ENCODE data around the gene SYTL1.
A peak's percentile ranks its signal among the peaks of the same experiment; 100 is the strongest.

SYTL1 gene

GRCh38 chr1:27318596-27318995 is 23.2 kb upstream of the SYTL1 start:
- Histone ChIP-seq H3K4me1 (ENCODE audit: control insufficient read depth, insufficient read depth, low read length) (peaks cover 20% of the 10 kb centered on the region), H3K27me3 (ENCODE audit: control insufficient read depth in 1 of 2, insufficient read depth in 2 of 2, low read length in 2 of 2) (peaks cover 4 to 8% of the 10 kb centered on the region in 2 donors), H3K9ac (ENCODE audit: low read length in 2 of 2) (peak overlapping the region; percentile 13 to 22), H3K27ac (ENCODE audit: low read length) (no peak overlapping the region), H3K9me3 (ENCODE audit: control insufficient read depth in 2 of 2, low read length in 2 of 2) (no peaks in the 10 kb centered on the region), H3K36me3 (ENCODE audit: control insufficient read depth in 2 of 2, insufficient read depth in 2 of 2, low read length in 2 of 2) (no peaks in the 10 kb centered on the region), H3K4me3 (ENCODE audit: low read length in 2 of 2) (no peak overlapping the region)

- Histone ChIP-seq H3K9me3 (ENCODE audit: control insufficient read depth in 2 of 2, low read length in 2 of 2) (no peaks in the 10 kb centered on the region), H3K36me3 (ENCODE audit: control insufficient read depth in 2 of 2, insufficient read depth in 2 of 2, low read length in 2 of 2) (peaks cover 15 to 20% of the 10 kb centered on the region in 2 donors)
Observed at GRCh38 chr1:27321813-27322568, 19.8 kb upstream of the SYTL1 start, which contains the start of gene TMEM222. Gene TMEM222 (plus strand): TSS chr1:27322163. CDS start chr1:27322198, 35 bp downstream.

GRCh38 chr1:27322569-27323240 is 19.1 kb upstream of the SYTL1 start:
- Histone ChIP-seq H3K27ac (ENCODE audit: low read length) (peak overlapping the region; percentile 88), H3K9ac (ENCODE audit: low read length in 2 of 2) (peak overlapping the region; percentile 78 to 98), H3K36me3 (ENCODE audit: control insufficient read depth in 2 of 2, insufficient read depth in 2 of 2, low read length in 2 of 2) (peaks cover 16 to 21% of the 10 kb centered on the region in 2 donors), H3K9me3 (ENCODE audit: control insufficient read depth in 2 of 2, low read length in 2 of 2) (no peaks in the 10 kb centered on the region), H3K27me3 (ENCODE audit: control insufficient read depth in 1 of 2, insufficient read depth in 2 of 2, low read length in 2 of 2) (peaks cover 4 to 8% of the 10 kb centered on the region in 2 donors), H3K4me3 (ENCODE audit: low read length in 2 of 2) (peak overlapping the region; percentile 77 to 99), H3K4me1 (ENCODE audit: control insufficient read depth, insufficient read depth, low read length) (peaks cover 27% of the 10 kb centered on the region)

More at GRCh38 chr1:27321813-27322568, 19.8 kb upstream of the SYTL1 start, which contains the start of gene TMEM222:
- H3K4me1 ChIP-seq (ENCODE audit: control insufficient read depth, insufficient read depth, low read length): peaks cover 27% of the 10 kb centered on the region
- peak within 1 kb of the TSS; percentile 77 to 99 for H3K4me3 ChIP-seq (ENCODE audit: low read length in 2 of 2)
- H3K27me3 ChIP-seq (ENCODE audit: control insufficient read depth in 1 of 2, insufficient read depth in 2 of 2, low read length in 2 of 2): peaks cover 4 to 8% of the 10 kb centered on the region in 2 donors
- H3K9ac ChIP-seq (ENCODE audit: low read length in 2 of 2): peak within 1 kb of the TSS; percentile 78 to 98
- peak within 1 kb of the TSS; percentile 88 for H3K27ac ChIP-seq (ENCODE audit: low read length)

GRCh38 chr1:27325286-27325685 is 16.5 kb upstream of the SYTL1 start:
- peaks cover 0 to 2% of the 10 kb centered on the region in 2 donors for H3K27me3 ChIP-seq (ENCODE audit: control insufficient read depth in 1 of 2, insufficient read depth in 2 of 2, low read length in 2 of 2)
- no peak overlapping the region for H3K4me3 ChIP-seq (ENCODE audit: low read length in 2 of 2)
- peaks cover 19 to 31% of the 10 kb centered on the region in 2 donors for H3K36me3 ChIP-seq (ENCODE audit: control insufficient read depth in 2 of 2, insufficient read depth in 2 of 2, low read length in 2 of 2)
- H3K9ac ChIP-seq (ENCODE audit: low read length in 2 of 2): no peak overlapping the region
- no peaks in the 10 kb centered on the region for H3K9me3 ChIP-seq (ENCODE audit: control insufficient read depth in 2 of 2, low read length in 2 of 2)
- H3K27ac ChIP-seq (ENCODE audit: low read length): no peak overlapping the region
- H3K4me1 ChIP-seq (ENCODE audit: control insufficient read depth, insufficient read depth, low read length): peaks cover 29% of the 10 kb centered on the region

- Histone ChIP-seq H3K9me3 (ENCODE audit: control insufficient read depth in 2 of 2, low read length in 2 of 2) (no peaks in the 10 kb centered on the region), H3K9ac (ENCODE audit: low read length in 2 of 2) (no peak overlapping the region), H3K4me1 (ENCODE audit: control insufficient read depth, insufficient read depth, low read length) (peaks cover 15% of the 10 kb centered on the region), H3K4me3 (ENCODE audit: low read length in 2 of 2) (no peak overlapping the region), H3K27ac (ENCODE audit: low read length) (no peak overlapping the region), H3K27me3 (ENCODE audit: control insufficient read depth in 1 of 2, insufficient read depth in 2 of 2, low read length in 2 of 2) (no peaks in the 10 kb centered on the region), H3K36me3 (ENCODE audit: control insufficient read depth in 2 of 2, insufficient read depth in 2 of 2, low read length in 2 of 2) (peaks cover 31 to 44% of the 10 kb centered on the region in 2 donors)
Observed at GRCh38 chr1:27327964-27328363, 13.9 kb upstream of the SYTL1 start.

- H3K4me1 ChIP-seq (ENCODE audit: control insufficient read depth, insufficient read depth, low read length): peaks cover 7% of the 10 kb centered on the region
- H3K27ac ChIP-seq (ENCODE audit: low read length): no peak overlapping the region
- no peaks in the 10 kb centered on the region for H3K27me3 ChIP-seq (ENCODE audit: control insufficient read depth in 1 of 2, insufficient read depth in 2 of 2, low read length in 2 of 2)
- H3K4me3 ChIP-seq (ENCODE audit: low read length in 2 of 2): no peak overlapping the region
- no peaks in the 10 kb centered on the region for H3K9me3 ChIP-seq (ENCODE audit: control insufficient read depth in 2 of 2, low read length in 2 of 2)
- no peak overlapping the region for H3K9ac ChIP-seq (ENCODE audit: low read length in 2 of 2)
- H3K36me3 ChIP-seq (ENCODE audit: control insufficient read depth in 2 of 2, insufficient read depth in 2 of 2, low read length in 2 of 2): peaks cover 45 to 57% of the 10 kb centered on the region in 2 donors
Observed at GRCh38 chr1:27330786-27331185, 11.0 kb upstream of the SYTL1 start.

- Histone ChIP-seq H3K4me1 (ENCODE audit: control insufficient read depth, insufficient read depth, low read length) (peaks cover 4% of the 10 kb centered on the region), H3K9me3 (ENCODE audit: control insufficient read depth in 2 of 2, low read length in 2 of 2) (no peaks in the 10 kb centered on the region), H3K27me3 (ENCODE audit: control insufficient read depth in 1 of 2, insufficient read depth in 2 of 2, low read length in 2 of 2) (no peaks in the 10 kb centered on the region), H3K36me3 (ENCODE audit: control insufficient read depth in 2 of 2, insufficient read depth in 2 of 2, low read length in 2 of 2) (peaks cover 48 to 61% of the 10 kb centered on the region in 2 donors), H3K4me3 (ENCODE audit: low read length in 2 of 2) (no peak overlapping the region), H3K9ac (ENCODE audit: low read length in 2 of 2) (no peak overlapping the region), H3K27ac (ENCODE audit: low read length) (no peak overlapping the region)
Observed at GRCh38 chr1:27331426-27331825, 10.4 kb upstream of the SYTL1 start.

GRCh38 chr1:27331922-27332321 is 9.9 kb upstream of the SYTL1 start:
- H3K27me3 ChIP-seq (ENCODE audit: control insufficient read depth in 1 of 2, insufficient read depth in 2 of 2, low read length in 2 of 2): no peaks in the 10 kb centered on the region

GRCh38 chr1:27332536-27333281 is 9.1 kb upstream of the SYTL1 start:
- no peaks in the 10 kb centered on the region for H3K9me3 ChIP-seq (ENCODE audit: control insufficient read depth in 2 of 2, low read length in 2 of 2)
- H3K9ac ChIP-seq (ENCODE audit: low read length in 2 of 2): peak overlapping the region in 1 of 2 donors; percentile 21
- H3K4me3 ChIP-seq (ENCODE audit: low read length in 2 of 2): no peak overlapping the region
- H3K27me3 ChIP-seq (ENCODE audit: control insufficient read depth in 1 of 2, insufficient read depth in 2 of 2, low read length in 2 of 2): no peaks in the 10 kb centered on the region
- peaks cover 2% of the 10 kb centered on the region for H3K4me1 ChIP-seq (ENCODE audit: control insufficient read depth, insufficient read depth, low read length)
- H3K27ac ChIP-seq (ENCODE audit: low read length): no peak overlapping the region
- H3K36me3 ChIP-seq (ENCODE audit: control insufficient read depth in 2 of 2, insufficient read depth in 2 of 2, low read length in 2 of 2): peaks cover 49 to 58% of the 10 kb centered on the region in 2 donors

More at GRCh38 chr1:27331922-27332321, 9.9 kb upstream of the SYTL1 start:
- H3K4me1 ChIP-seq (ENCODE audit: control insufficient read depth, insufficient read depth, low read length): peaks cover 2% of the 10 kb centered on the region
- peaks cover 50 to 61% of the 10 kb centered on the region in 2 donors for H3K36me3 ChIP-seq (ENCODE audit: control insufficient read depth in 2 of 2, insufficient read depth in 2 of 2, low read length in 2 of 2)
- H3K27ac ChIP-seq (ENCODE audit: low read length): no peak overlapping the region
- H3K4me3 ChIP-seq (ENCODE audit: low read length in 2 of 2): no peak overlapping the region
- H3K9ac ChIP-seq (ENCODE audit: low read length in 2 of 2): no peak overlapping the region
- no peaks in the 10 kb centered on the region for H3K9me3 ChIP-seq (ENCODE audit: control insufficient read depth in 2 of 2, low read length in 2 of 2)

- Histone ChIP-seq H3K27ac (ENCODE audit: low read length) (no peak overlapping the region), H3K9me3 (ENCODE audit: control insufficient read depth in 2 of 2, low read length in 2 of 2) (no peaks in the 10 kb centered on the region), H3K9ac (ENCODE audit: low read length in 2 of 2) (no peak overlapping the region), H3K27me3 (ENCODE audit: control insufficient read depth in 1 of 2, insufficient read depth in 2 of 2, low read length in 2 of 2) (no peaks in the 10 kb centered on the region), H3K4me1 (ENCODE audit: control insufficient read depth, insufficient read depth, low read length) (no peaks in the 10 kb centered on the region), H3K4me3 (ENCODE audit: low read length in 2 of 2) (no peak overlapping the region), H3K36me3 (ENCODE audit: control insufficient read depth in 2 of 2, insufficient read depth in 2 of 2, low read length in 2 of 2) (peaks cover 49 to 53% of the 10 kb centered on the region in 2 donors)
Observed at GRCh38 chr1:27333717-27334279, 8.0 kb upstream of the SYTL1 start.
